ENCODE results near the gene ISCA2.
"Not testable (repeated sequence)": the region's sequence is repeated elsewhere in the genome, so short reads cannot be mapped to it uniquely, and the experiment has no call there.

Gene ISCA2

DNA sequence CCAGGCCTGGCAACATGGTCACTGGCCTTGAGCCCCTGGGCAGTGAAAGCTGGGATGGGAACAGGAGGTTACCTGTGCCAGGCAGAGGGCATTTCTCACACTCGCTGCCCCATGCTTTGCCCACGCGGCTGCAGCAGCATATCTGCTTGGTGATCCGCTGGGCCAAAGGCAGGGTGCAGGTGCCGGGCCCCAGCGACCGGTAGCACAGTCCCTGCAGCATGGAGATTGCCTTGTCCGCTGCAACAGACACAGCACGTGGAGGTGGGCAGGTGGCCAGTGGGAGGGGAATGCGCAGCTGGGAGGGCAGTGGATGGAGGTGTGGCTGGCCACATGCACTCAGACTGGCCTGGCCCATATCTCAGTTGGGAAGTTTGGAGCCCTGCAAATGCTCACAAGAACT, 35.3 kb downstream of the ISCA2 start:
- no peak for DNase-seq (ENCODE audit: low spot score)

DNA sequence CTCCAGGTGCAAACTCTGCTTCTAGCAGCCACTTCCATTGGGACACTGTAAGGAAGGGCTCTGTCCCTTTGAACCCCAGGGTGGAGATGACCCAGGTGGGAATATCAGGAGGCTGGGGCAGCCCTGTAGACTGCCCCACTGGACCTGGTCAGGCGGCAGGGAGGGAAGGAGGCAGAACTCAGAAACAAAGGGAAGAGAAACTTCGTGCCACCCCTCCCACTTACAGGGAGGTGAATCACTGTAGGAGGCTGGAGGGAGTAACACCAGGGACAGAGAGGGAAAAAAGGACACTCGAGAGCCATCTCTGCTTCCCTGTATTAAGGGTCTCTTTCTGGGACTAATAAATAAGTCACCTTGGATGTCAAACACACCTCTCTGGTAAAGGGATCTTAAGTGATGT, 37.4 kb downstream of the ISCA2 start:
- no peak for DNase-seq (ENCODE audit: low spot score)

GRCh38 chr14:74531467-74531866, 37.9 kb downstream of the ISCA2 start:
- DNase-seq (ENCODE audit: low spot score) = peak; percentile 79

DNA sequence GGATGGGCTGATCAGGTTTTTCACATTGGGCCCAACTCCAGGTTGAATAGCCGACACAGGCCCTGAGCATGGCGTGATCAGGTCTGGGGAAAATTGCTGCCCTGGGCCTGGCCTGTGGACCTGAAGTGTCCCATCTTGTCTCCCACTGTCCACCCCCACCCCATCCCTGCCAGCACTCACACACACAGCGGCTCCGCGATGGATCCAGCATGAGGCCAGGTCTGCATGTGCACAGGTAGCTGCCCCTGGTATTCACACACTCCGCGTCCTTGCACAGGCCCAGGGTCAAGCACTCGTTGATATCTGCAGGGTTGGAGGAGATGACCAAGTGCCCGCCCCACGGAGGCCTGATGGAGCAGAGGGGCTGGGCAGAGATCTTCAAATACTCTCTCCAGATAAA, 38.7 kb downstream of the ISCA2 start:
- DNase-seq (ENCODE audit: low spot score) = no peak

GRCh38 chr14:74533576-74533975, 40.0 kb downstream of the ISCA2 start:
- no peak for DNase-seq (ENCODE audit: low spot score)

- no peak for DNase-seq (ENCODE audit: low spot score)
These were observed 42.3 kb downstream of the ISCA2 start for GRCh38 chr14:74535756-74536325.

- DNase-seq (ENCODE audit: low spot score) = not testable (repeated sequence)
These were observed 42.8 kb downstream of the ISCA2 start for GRCh38 chr14:74536336-74536735.

DNA sequence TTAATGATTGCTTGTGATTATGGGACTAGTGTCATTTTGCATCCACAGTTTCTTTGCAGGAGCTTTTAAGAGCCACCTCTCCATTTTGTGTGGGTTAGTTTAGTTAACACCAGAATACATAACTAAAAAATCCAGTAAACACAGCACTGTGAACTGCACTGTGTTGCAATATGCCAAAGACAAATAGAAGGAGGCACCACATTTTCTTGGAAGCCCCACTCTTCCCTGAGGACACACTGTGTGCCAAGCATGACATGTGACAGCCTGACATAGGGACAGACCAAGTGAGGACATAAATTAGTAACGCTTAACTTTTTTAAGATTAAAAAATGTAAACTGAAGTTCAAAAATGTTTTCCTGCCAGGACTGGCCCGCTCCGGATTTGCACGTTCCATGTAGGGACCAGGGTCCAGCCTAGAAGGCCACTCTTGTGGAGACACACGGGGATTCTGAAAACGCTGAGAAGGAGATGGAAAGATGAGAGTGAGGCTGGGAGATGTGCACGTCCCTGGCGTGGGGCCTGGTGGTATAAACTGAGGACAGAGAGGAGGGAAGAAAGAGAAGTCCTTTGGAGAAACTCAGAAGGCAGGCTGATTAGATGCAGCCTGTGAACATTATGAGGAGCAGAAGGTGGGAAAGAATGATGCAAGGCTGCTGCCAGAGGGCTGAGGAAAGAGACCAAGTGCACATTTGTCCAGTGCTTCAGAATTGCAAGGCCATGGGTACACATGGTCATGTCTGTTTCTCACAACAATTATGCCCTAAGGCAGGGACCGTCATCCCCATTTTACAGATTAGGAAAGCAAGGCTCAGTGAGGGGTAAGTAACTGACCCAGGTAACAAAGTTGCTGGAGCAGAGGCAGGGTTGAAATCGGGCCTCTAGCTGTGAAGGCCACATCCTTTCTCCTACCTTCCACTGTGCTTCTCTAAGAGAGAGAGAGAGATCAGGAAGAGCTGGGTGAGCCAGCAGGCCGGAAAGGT, 45.1 kb downstream of the ISCA2 start:
- no peak for DNase-seq (ENCODE audit: low spot score)

GRCh38 chr14:74539503-74539902, 45.9 kb downstream of the ISCA2 start:
- DNase-seq (ENCODE audit: low spot score) = no peak

DNA sequence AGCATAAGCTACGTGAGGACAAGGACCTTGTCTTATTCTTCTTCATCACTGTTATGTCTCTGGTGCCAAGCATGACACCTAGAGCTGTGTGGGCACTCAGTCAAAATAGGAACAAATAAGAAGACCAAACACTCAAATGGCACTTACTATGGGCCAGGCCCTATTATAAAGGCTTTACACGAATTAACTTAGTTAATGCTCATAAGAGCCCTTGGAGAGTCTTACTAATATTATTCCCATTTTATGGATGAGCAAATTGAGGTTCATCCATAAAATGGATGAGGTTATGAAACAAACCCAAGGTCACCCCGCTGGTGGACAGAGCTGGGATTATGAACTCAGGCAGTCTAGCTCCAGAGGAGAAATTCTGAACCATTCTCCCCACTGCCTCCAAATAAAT, 47.7 kb downstream of the ISCA2 start:
- DNase-seq (ENCODE audit: low spot score) = no peak

DNA sequence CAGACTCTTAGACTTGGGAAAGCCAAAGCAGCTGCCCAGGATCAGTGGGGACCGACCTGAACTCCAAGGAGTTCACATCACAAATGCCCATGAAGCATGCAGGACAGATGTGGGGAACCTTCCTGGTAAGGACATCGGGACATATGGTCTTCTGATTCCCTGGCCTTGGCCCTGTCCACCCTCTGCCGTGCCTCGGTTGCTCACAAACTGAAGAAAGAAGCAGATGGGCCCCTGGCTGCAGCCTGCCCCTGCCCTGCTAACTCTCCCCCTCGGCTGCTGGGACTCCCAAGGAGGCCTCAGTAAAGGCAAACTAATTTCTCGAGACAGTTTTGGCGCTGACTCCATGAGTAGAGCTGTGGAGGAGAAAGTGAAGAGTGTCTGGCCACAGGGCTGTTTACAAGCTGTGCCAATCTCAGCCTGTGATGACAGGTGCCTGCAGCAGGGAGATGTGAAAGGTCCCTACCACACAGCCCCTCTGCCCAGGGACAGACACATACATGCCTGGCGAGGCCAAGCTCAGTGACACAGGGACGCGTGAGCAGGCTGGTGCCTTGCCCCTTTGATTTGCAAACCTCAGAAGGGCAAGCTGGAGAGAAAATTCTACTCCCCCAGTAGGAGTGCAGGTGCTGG, 48.6 kb downstream of the ISCA2 start:
- no peak for DNase-seq (ENCODE audit: low spot score)

GRCh38 chr14:74543771-74544438, 50.3 kb downstream of the ISCA2 start:
- DNase-seq (ENCODE audit: low spot score) = no peak

- DNase-seq (ENCODE audit: low spot score) = no peak
These were observed 51.8 kb downstream of the ISCA2 start for GRCh38 chr14:74545386-74545785.

GRCh38 chr14:74546416-74546815, 52.9 kb downstream of the ISCA2 start:
- no peak for DNase-seq (ENCODE audit: low spot score)

Measured in AG20443 (cell line).